Measurements from ENCODE around the gene ARRDC2.

DNA sequence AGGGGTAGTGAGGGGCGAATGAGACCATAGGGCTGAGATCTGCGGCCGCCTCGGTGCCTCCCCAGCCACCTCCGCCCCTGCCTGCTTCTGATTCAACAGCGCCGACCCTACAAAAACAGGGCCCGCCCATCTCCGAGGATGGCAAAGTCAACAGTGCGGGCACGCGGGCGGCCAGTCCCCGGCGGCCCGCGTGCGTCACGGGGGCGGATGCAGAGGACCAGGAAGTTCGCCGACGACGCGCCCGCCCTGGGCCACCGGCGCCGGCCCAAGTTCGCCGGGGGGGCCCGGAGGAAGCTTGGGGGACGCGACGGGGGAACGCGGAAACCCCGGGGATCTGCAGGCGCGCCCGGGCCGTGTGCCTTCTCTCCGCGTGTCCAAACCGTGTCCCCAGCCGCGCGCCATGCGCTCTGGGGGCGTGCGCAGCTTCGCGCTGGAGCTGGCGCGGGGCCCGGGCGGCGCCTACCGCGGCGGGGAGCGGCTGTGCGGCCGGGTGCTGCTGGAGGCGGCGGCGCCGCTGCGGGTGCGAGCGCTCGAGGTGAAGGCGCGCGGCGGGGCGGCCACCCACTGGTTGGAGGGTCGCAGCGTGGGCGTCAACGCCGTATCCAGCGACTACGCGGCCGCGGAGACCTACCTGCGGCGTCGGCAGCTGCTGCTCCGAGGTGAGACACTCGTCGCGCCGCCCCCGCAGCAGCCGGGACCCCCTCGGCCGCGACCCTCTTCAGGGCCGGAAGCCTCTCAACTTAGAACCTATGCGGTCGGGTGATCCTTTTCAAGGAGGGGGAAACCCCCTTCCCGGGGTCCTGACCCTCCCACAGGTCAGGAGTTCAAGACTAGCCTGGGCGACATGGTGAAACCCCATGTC lies 6.8 kb upstream of the ARRDC2 start:
- TF ChIP-seq, protein P1, sequence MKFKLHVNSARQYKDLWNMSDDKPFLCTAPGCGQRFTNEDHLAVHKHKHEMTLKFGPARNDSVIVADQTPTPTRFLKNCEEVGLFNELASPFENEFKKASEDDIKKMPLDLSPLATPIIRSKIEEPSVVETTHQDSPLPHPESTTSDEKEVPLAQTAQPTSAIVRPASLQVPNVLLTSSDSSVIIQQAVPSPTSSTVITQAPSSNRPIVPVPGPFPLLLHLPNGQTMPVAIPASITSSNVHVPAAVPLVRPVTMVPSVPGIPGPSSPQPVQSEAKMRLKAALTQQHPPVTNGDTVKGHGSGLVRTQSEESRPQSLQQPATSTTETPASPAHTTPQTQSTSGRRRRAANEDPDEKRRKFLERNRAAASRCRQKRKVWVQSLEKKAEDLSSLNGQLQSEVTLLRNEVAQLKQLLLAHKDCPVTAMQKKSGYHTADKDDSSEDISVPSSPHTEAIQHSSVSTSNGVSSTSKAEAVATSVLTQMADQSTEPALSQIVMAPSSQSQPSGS (CRISPR knock-in tag; IDR thresholded peaks at IDR 0.05; ENCODE audit: borderline replicate concordance, low read depth): no peak
- TF ChIP-seq USF1 (CRISPR knock-in tag; IDR thresholded peaks at IDR 0.05) (peak; percentile 43), MAX (CRISPR knock-in tag; IDR thresholded peaks at IDR 0.05) (peak; percentile 85; the same call in 1 of the 2 replicates), CTCF (IDR thresholded peaks at IDR 0.05) (no peak), TEAD4 (CRISPR knock-in tag; IDR thresholded peaks at IDR 0.05) (no peak)

Data from WTC11 (cell line).